Vagina (tissue), 2 donors: ENCODE measurements around the gene RNF213.

Experiments used
- POLR2A ChIP-seq, 2 donors: fragments of 450-650 bp; IDR thresholded peaks; one replicate each; pipeline ENCODE4 v1.6.1; 2017; ENCODE audit warnings: antibody characterized with exemption in 2 of 2, mild to moderate bottlenecking in 2 of 2, moderate library complexity in 2 of 2
- POLR2AphosphoS5 ChIP-seq, 2 donors: sonication (generic); formaldehyde crosslinking; IDR thresholded peaks; one replicate each; pipeline ENCODE4 v1.9.0; 2017; ENCODE audit warnings: antibody characterized with exemption in 2 of 2, mild to moderate bottlenecking in 2 of 2, low read depth in 1 of 2; ENCODE audit not compliant: insufficient read depth in 1 of 2
- TF ChIP-seq, protein P1 (sequence below), 3 experiments: fragments of 450-650 bp in 2 of 3; fragments of 200-600 bp in 1 of 3; sonication (generic) in 1 of 3; IDR thresholded peaks; one replicate each; pipeline ENCODE4 v1.5.1; 2017 to 2019; ENCODE audit warnings: antibody characterized with exemption in 3 of 3, mild to moderate bottlenecking in 2 of 3, moderate library complexity in 2 of 3

DNA sequence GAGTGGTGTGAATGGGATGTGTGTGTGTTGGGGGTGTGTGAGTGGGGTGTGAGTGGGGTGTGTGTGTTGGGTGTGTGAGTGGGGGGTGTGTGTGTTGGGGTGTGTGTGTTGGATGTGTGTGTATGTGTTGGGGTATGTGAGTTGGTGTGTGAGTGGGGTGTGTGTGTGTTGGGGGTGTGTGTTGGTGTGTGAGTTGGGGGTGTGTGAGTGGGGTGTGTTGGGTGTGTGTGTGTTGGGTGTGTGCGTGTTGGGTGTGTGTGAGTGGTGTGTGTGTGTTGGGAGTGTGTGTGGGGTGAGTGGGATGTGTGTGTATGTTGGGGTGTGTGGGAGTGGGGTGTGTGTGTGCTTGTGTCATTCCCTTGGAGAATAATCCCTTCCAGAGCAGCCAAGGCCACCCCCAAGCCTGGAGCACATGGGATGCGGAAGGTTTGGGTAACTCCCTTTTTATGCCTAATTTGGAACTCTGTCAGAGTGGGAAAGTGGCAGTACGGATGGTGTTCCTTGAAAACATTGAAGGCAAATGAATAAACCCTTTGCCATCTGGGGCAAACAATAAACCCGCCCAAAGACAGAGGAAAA lies 14.3 kb downstream of the RNF213 start:
- TF ChIP-seq POLR2AphosphoS5 (IDR thresholded peaks at IDR 0.05; ENCODE audit: insufficient read depth in 1 of 2, low read depth in 1 of 2) (no peak), POLR2A (IDR thresholded peaks at IDR 0.05) (no peak)
- TF ChIP-seq, protein P1, sequence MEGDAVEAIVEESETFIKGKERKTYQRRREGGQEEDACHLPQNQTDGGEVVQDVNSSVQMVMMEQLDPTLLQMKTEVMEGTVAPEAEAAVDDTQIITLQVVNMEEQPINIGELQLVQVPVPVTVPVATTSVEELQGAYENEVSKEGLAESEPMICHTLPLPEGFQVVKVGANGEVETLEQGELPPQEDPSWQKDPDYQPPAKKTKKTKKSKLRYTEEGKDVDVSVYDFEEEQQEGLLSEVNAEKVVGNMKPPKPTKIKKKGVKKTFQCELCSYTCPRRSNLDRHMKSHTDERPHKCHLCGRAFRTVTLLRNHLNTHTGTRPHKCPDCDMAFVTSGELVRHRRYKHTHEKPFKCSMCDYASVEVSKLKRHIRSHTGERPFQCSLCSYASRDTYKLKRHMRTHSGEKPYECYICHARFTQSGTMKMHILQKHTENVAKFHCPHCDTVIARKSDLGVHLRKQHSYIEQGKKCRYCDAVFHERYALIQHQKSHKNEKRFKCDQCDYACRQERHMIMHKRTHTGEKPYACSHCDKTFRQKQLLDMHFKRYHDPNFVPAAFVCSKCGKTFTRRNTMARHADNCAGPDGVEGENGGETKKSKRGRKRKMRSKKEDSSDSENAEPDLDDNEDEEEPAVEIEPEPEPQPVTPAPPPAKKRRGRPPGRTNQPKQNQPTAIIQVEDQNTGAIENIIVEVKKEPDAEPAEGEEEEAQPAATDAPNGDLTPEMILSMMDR (IDR thresholded peaks at IDR 0.05), result no peak
